ENCODE results near the gene CACNA2D3.

DNA sequence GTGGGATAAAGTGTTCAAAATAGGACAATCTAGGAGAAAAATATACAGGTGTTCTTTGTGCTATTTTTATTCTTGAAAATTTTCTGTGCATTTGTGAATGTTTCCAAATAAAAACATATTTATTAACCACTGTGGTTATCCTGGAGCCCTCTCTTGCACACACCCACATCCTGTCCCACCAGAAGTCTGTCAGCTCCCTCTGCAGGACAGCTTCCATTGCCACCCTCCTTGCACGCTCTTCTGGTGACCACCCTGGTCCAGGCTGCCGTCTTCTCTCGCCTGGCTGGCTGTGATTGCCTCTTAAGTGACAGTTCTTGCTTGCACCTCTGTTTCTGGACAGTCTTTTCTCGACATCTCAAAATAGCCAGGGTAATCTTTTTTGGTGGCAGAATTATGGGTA lies 411.5 kb downstream of the CACNA2D3 start:
- TF ChIP-seq POLR2A (IDR thresholded peaks at IDR 0.05; ENCODE audit: low read length) (no peak), GATA1 (IDR thresholded peaks at IDR 0.05; ENCODE audit: low read depth, low read length) (no peak)
